Testis (tissue), 2 donors: ENCODE results near the gene TAP2.
A peak's percentile ranks its signal among the peaks of the same experiment; 100 is the strongest.

Source experiments
- POLR2A ChIP-seq: fragments of 450-650 bp; IDR thresholded peaks from one replicate; pipeline ENCODE4 v1.6.1; 2017; ENCODE audit warnings: antibody characterized with exemption, mild to moderate bottlenecking, moderate library complexity
- TF ChIP-seq, protein P1 (sequence below), 3 experiments: fragments of 450-650 bp in 2 of 3; fragments of 200-600 bp in 1 of 3; sonication (generic) in 1 of 3; IDR thresholded peaks; one replicate each; pipeline ENCODE4 v1.5.1; 2016 to 2019; ENCODE audit warnings: antibody characterized with exemption in 3 of 3, mild to moderate bottlenecking in 2 of 3, moderate library complexity in 1 of 3

DNA sequence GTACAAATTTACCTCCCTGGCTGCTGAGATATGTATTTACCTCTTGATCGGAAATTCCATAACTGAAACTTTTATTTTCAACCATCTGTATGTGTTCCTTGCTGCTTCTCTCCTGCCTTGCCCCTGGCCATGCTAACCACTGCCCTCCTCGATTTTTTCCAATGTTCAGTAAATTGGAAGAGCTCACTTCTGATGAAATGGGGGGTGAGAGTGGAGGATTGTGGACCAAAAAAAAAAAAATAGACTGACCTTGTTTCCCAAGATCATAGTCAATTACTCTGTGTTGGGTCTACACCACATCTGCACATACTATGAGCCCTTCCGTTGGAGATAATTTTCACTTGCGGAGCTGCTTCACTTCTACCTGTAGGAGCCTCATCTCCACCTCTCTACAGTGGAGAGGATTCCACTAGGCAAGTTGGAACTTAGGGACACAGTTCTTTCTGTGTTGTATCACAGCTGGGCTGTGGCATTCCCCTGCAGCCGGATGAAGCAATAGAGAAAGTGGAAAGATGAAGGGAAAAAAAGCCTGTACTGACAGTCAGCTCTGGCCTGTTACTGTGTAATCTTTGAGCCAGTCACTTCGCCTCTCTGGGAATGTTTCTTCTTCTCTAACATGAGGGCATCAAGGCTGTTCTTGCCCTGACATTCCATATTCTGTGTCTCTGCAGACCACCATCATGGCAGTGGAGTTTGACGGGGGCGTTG is 17.1 kb upstream of the TAP2 start:
- TF ChIP-seq, protein P1, sequence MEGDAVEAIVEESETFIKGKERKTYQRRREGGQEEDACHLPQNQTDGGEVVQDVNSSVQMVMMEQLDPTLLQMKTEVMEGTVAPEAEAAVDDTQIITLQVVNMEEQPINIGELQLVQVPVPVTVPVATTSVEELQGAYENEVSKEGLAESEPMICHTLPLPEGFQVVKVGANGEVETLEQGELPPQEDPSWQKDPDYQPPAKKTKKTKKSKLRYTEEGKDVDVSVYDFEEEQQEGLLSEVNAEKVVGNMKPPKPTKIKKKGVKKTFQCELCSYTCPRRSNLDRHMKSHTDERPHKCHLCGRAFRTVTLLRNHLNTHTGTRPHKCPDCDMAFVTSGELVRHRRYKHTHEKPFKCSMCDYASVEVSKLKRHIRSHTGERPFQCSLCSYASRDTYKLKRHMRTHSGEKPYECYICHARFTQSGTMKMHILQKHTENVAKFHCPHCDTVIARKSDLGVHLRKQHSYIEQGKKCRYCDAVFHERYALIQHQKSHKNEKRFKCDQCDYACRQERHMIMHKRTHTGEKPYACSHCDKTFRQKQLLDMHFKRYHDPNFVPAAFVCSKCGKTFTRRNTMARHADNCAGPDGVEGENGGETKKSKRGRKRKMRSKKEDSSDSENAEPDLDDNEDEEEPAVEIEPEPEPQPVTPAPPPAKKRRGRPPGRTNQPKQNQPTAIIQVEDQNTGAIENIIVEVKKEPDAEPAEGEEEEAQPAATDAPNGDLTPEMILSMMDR (IDR thresholded peaks at IDR 0.05), result peak in 1 of 3 experiments; percentile 6
- TF ChIP-seq POLR2A, result no peak
